Thoracic aorta (tissue), 2 donors: ENCODE results near the gene LINGO1. TPM values are rescaled to one million over a fixed set of nuclear protein-coding genes. Genes with fewer than 3 reads are reported as not detected.

Experiments used
- ATAC-seq: fragments of 150-250 bp; one replicate; pipeline ENCODE4 v1.8.0; 2017; ENCODE audit warnings: low read depth; ENCODE audit not compliant: insufficient number of reproducible peaks, low FRiP score
- DNase-seq: peaks from one replicate; pipeline ENCODE4 v3.0.0-alpha.2; 2020; ENCODE audit warnings: low spot score
- H3K27ac ChIP-seq, 2 donors: fragments of 200-600 bp; sonication (generic); 1 replicate in 1 of 2; 2 replicates in 1 of 2; pipeline ENCODE4 v1.5.1; 2016; ENCODE audit warnings: mild to moderate bottlenecking in 2 of 2, moderate library complexity in 2 of 2
- H3K27me3 ChIP-seq: fragments of 200-600 bp; sonication (generic); replicated peaks from 2 replicates; pipeline ENCODE4 v1.6.0; 2016; ENCODE audit warnings: mild to moderate bottlenecking; ENCODE audit not compliant: insufficient read depth
- H3K36me3 ChIP-seq: fragments of 200-600 bp; sonication (generic); one replicate; pipeline ENCODE4 v1.5.1; 2016
- H3K4me1 ChIP-seq, 2 donors: fragments of 200-600 bp; sonication (generic); 1 replicate in 1 of 2; 2 replicates in 1 of 2; pipeline versions ENCODE4 v1.5.1 to v1.6.0; 2016; ENCODE audit warnings: low read depth in 2 of 2, mild to moderate bottlenecking in 1 of 2; ENCODE audit not compliant: control insufficient read depth in 1 of 2
- H3K4me3 ChIP-seq: fragments of 200-600 bp; sonication (generic); 2 replicates; pipeline ENCODE4 v1.5.1; 2016; ENCODE audit warnings: mild to moderate bottlenecking
- H3K9me3 ChIP-seq: fragments of 200-600 bp; sonication (generic); 2 replicates; pipeline ENCODE4 v1.5.1; 2016
- total RNA-seq, 2 donors: library from RNA; depleted of rRNA; stranded (reverse); fragments of >200 nt; gene quantifications; one replicate each; pipeline versions ENCODE4 v1.1.0 to v1.2.3, GENCODE V29; 2016
- TF ChIP-seq, protein P1 (sequence below): fragments of 200-600 bp; sonication (generic); IDR thresholded peaks from one replicate; pipeline ENCODE4 v1.5.1; 2019; ENCODE audit warnings: antibody characterized with exemption

The LINGO1 gene
- total RNA-seq, 2 donors from 2014 or later = 0.63 to 4.6 TPM

DNA sequence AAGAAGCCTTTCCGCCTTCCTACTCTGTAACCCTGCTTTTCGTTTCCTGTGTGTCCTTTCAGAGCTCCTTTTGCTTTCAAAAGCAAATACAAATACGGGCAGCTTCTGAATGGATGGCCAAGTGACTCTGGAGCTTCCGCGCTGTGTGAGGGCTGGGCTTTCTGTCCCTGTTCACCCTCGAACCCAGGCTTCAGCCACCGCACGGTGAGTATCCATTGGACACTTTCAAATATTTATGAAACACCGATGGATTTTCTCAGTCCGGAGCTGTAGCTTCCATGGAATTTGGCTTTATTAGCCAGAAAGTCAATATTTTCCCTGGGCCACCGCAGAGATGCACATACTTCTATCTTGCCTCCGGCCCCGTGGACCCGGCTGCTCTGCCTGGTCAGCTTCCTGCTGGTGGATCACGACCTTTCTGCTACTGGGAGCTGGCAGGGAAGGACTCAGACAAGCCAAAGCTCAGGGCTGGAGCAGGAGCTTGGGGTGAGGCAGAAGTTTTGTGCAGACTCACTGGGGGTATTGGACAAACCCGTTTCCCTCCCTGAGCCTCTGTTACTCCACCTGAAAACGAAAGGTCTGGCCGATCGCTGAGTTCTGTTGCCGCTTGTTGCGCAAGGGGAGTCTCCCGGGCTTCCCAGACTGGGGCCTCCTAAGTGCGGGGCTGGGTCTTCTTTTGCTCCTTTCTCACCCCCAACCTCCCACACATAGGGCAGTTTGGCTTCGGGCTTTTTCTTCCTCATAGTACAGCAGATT lies 63.6 kb downstream of the LINGO1 start:
- ATAC-seq = no peak
- Histone ChIP-seq H3K27me3 (no peaks in the 10 kb centered on the region), H3K9me3 (no peaks in the 10 kb centered on the region), H3K36me3 (no peaks in the 10 kb centered on the region), H3K4me1 (no peaks in the 10 kb centered on the region), H3K27ac (no peak overlapping the region), H3K4me3 (peak overlapping the region; percentile 39)
- no peak for DNase-seq
- TF ChIP-seq, protein P1, sequence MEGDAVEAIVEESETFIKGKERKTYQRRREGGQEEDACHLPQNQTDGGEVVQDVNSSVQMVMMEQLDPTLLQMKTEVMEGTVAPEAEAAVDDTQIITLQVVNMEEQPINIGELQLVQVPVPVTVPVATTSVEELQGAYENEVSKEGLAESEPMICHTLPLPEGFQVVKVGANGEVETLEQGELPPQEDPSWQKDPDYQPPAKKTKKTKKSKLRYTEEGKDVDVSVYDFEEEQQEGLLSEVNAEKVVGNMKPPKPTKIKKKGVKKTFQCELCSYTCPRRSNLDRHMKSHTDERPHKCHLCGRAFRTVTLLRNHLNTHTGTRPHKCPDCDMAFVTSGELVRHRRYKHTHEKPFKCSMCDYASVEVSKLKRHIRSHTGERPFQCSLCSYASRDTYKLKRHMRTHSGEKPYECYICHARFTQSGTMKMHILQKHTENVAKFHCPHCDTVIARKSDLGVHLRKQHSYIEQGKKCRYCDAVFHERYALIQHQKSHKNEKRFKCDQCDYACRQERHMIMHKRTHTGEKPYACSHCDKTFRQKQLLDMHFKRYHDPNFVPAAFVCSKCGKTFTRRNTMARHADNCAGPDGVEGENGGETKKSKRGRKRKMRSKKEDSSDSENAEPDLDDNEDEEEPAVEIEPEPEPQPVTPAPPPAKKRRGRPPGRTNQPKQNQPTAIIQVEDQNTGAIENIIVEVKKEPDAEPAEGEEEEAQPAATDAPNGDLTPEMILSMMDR = no peak

DNA sequence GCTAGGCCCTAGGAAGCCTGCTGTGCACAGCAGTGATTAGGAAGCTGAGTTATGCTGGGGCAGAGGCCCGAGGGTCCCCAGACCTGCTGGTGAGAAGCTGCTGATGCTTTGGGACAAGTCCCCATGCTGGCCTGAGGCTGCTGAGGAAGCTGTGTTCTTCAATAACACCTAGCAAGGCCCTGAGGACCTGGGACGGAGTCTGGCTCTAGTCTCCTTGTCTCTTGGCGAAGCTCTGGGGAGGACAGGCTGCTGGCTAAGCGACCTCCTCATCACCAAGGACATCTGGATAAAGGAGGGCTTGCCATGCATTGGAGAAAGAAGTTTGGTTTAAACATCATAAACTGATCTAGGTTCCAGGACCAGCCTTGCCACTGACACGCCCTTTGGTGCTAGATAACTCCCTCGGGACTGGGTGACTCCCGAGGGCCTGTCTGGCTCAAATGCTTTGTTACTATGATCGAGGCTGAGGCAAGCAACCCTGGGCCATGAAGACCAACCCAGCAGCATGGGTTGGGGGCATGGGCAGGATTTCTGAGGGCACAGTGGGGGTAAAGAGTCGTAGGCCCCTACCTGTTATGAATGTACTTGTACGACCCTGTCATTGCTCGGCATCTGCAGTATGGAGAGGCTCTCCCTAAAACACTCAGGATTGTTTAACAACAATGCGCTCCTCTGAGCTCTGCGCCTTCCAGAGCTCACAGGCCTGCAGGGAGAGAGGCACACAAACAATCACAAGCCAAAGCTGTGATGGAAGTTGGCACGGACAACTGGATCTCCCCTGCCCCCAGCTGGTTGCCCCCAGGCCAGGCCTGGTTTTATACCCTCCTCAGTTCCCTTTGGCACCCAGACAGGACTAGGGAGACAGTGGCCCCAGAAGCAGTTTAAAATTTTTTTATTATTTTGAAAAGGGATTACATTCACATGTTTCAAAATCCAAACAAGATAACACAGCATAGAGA lies 64.4 kb downstream of the LINGO1 start:
- Histone ChIP-seq H3K4me1 (no peaks in the 10 kb centered on the region), H3K27me3 (no peaks in the 10 kb centered on the region), H3K27ac (no peak overlapping the region), H3K9me3 (no peaks in the 10 kb centered on the region), H3K4me3 (no peak overlapping the region), H3K36me3 (no peaks in the 10 kb centered on the region)
- ATAC-seq (no peak), DNase-seq (no peak)
- TF ChIP-seq, protein P1 = no peak

DNA sequence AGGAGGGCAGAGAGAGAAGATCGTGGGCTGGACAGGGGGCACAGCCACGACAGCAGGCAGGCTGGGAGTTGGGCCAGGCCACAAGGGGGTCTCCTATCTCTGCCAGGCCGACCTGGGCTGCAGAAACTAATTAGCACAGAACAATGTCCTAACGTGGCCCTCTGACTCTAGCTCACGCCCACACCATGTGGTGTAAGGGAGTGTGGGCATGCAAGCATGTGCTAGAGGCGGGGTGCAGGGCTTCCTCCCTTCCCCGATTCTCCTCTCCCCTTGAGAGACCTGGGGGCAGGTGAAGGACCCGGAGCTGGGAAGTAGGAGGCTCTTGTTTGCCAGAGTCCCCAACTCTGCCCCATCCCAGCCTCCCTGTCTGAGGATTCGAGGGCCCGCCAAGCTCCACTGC lies 65.5 kb downstream of the LINGO1 start:
- no peaks in the 10 kb centered on the region for H3K9me3 ChIP-seq
- TF ChIP-seq, protein P1 = no peak
- no peak overlapping the region for H3K27ac ChIP-seq
- H3K27me3 ChIP-seq = no peaks in the 10 kb centered on the region
- H3K4me3 ChIP-seq = no peak overlapping the region
- DNase-seq (no peak), ATAC-seq (no peak)
- no peaks in the 10 kb centered on the region for H3K36me3 ChIP-seq
- H3K4me1 ChIP-seq = no peaks in the 10 kb centered on the region

DNA sequence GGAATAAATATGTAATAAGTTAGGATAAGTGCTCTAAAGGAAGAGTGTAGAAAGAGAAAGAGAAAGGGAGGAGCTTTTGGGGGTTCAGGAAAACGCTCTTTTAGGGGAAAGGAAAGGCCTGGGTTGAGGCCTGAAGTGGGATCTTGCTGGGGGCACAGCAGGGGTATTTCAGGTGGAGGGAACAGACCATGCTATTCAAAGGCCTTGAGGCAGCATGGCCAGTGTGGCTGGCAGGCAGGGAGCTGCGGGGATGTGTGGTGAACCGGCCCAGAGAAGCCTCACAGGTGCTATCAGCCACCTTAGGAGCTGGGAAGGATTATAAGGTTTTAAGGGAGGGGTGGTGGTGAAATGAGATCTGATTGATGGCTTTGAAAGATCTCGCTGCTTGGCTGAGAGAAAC lies 66.6 kb downstream of the LINGO1 start:
- ATAC-seq (no peak), DNase-seq (no peak)
- H3K27ac ChIP-seq = no peak overlapping the region
- H3K4me1 ChIP-seq = no peaks in the 10 kb centered on the region
- no peaks in the 10 kb centered on the region for H3K27me3 ChIP-seq
- no peaks in the 10 kb centered on the region for H3K9me3 ChIP-seq
- H3K4me3 ChIP-seq = no peak overlapping the region
- TF ChIP-seq, protein P1 = no peak
- no peaks in the 10 kb centered on the region for H3K36me3 ChIP-seq

DNA sequence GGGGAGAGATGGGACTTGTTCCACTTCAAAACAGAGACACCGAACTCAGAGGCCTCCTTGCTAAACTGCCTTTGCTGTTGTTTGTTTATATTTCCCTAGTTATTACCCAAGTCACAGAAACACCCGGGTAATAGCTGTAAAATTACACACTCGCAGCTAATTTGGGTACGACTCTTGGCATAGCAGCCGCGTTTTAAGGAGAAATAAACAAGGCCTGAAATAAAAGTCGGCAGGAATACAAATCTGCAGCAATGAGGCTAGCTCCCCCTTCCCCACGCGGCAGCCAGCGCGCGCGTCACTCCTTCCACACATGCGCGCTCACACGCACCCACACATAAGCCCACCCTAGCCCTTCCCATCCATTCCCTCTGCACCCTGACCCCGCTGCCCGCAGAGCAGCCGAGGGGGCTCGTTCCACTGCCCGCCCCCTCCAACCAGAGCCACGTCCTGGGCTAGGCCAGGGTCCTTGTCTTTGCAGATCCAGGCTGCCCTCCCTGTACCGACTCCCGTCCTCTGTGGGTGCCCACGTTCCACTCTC lies 67.3 kb downstream of the LINGO1 start:
- no peaks in the 10 kb centered on the region for H3K4me1 ChIP-seq
- no peaks in the 10 kb centered on the region for H3K9me3 ChIP-seq
- no peak overlapping the region for H3K27ac ChIP-seq
- no peak overlapping the region for H3K4me3 ChIP-seq
- TF ChIP-seq, protein P1 = no peak
- DNase-seq (no peak), ATAC-seq (no peak)
- H3K36me3 ChIP-seq = no peaks in the 10 kb centered on the region
- H3K27me3 ChIP-seq = no peaks in the 10 kb centered on the region
